Memory B cell (primary cell): ENCODE data around the gene GTF2H1.

Source experiments
- ATAC-seq: fragments of 150-1000 bp; cut with Tn5 transposase; 2 replicates; pipeline ENCODE4 v1.10.0; 2021; ENCODE audit warnings: low read depth, mild to moderate bottlenecking, moderate library complexity
- DNase-seq, 2 donors: peaks; one replicate each; pipeline ENCODE4 v3.0.0; 2022; ENCODE audit warnings: low spot score in 2 of 2
- H3K27ac Mint-ChIP-seq: one replicate; pipeline ENCODE4 v1.8.0; 2022; ENCODE audit warnings: mild to moderate bottlenecking, moderate library complexity, mixed read lengths
- H3K27me3 Mint-ChIP-seq: one replicate; pipeline ENCODE4 v1.8.0; 2022; ENCODE audit warnings: mixed read lengths
- H3K36me3 Mint-ChIP-seq: one replicate; pipeline ENCODE4 v1.8.0; 2022; ENCODE audit warnings: mild to moderate bottlenecking, mixed read lengths
- H3K4me1 Mint-ChIP-seq: one replicate; pipeline ENCODE4 v1.8.0; 2022; ENCODE audit warnings: mixed read lengths
- H3K4me3 Mint-ChIP-seq: one replicate; pipeline ENCODE4 v1.8.0; 2022; ENCODE audit warnings: mild to moderate bottlenecking, moderate library complexity, mixed read lengths
- H3K9me3 Mint-ChIP-seq: one replicate; pipeline ENCODE4 v1.8.0; 2022; ENCODE audit warnings: mixed read lengths

GTF2H1 gene

GRCh38 chr11:18371279-18371678 is 48.9 kb downstream of the GTF2H1 start:
- DNase-seq (no peak), ATAC-seq (no peak)
- Mint-ChIP-seq H3K4me1 (no peaks in the 10 kb centered on the region), H3K27ac (peak overlapping the region; percentile 63), H3K9me3 (no peaks in the 10 kb centered on the region), H3K4me3 (no peak overlapping the region), H3K27me3 (no peaks in the 10 kb centered on the region), H3K36me3 (peaks cover 4% of the 10 kb centered on the region)

- DNase-seq, result no peak
- ATAC-seq, result no peak
- Mint-ChIP-seq H3K36me3 (peaks cover 2% of the 10 kb centered on the region), H3K4me3 (no peak overlapping the region), H3K4me1 (no peaks in the 10 kb centered on the region), H3K27me3 (no peaks in the 10 kb centered on the region), H3K27ac (no peak overlapping the region), H3K9me3 (no peaks in the 10 kb centered on the region)
Observed at GRCh38 chr11:18372201-18372600, 49.8 kb downstream of the GTF2H1 start.

- no peak for DNase-seq
- peaks cover 2% of the 10 kb centered on the region for H3K36me3 Mint-ChIP-seq
- no peak overlapping the region for H3K27ac Mint-ChIP-seq
- H3K4me3 Mint-ChIP-seq, result no peak overlapping the region
- H3K27me3 Mint-ChIP-seq, result no peaks in the 10 kb centered on the region
- H3K9me3 Mint-ChIP-seq, result no peaks in the 10 kb centered on the region
- H3K4me1 Mint-ChIP-seq, result no peaks in the 10 kb centered on the region
- ATAC-seq, result no peak
Observed at GRCh38 chr11:18374956-18375355, 52.6 kb downstream of the GTF2H1 start.

GRCh38 chr11:18375941-18376340 is 53.6 kb downstream of the GTF2H1 start:
- H3K4me3 Mint-ChIP-seq, result no peak overlapping the region
- no peaks in the 10 kb centered on the region for H3K27me3 Mint-ChIP-seq
- H3K4me1 Mint-ChIP-seq, result no peaks in the 10 kb centered on the region
- peaks cover 1% of the 10 kb centered on the region for H3K36me3 Mint-ChIP-seq
- ATAC-seq (no peak), DNase-seq (no peak)
- no peak overlapping the region for H3K27ac Mint-ChIP-seq
- no peaks in the 10 kb centered on the region for H3K9me3 Mint-ChIP-seq

- H3K36me3 Mint-ChIP-seq, result no peaks in the 10 kb centered on the region
- DNase-seq (no peak), ATAC-seq (no peak)
- peaks cover 12% of the 10 kb centered on the region for H3K4me1 Mint-ChIP-seq
- H3K27ac Mint-ChIP-seq, result no peak overlapping the region
- no peaks in the 10 kb centered on the region for H3K9me3 Mint-ChIP-seq
- no peaks in the 10 kb centered on the region for H3K27me3 Mint-ChIP-seq
- no peak overlapping the region for H3K4me3 Mint-ChIP-seq
Observed at GRCh38 chr11:18379201-18379600, 56.8 kb downstream of the GTF2H1 start.

- DNase-seq (no peak), ATAC-seq (peak; percentile 37)
- H3K27ac Mint-ChIP-seq, result peak overlapping the region; percentile 72
- H3K27me3 Mint-ChIP-seq, result no peaks in the 10 kb centered on the region
- H3K4me3 Mint-ChIP-seq, result no peak overlapping the region
- H3K9me3 Mint-ChIP-seq, result no peaks in the 10 kb centered on the region
- no peaks in the 10 kb centered on the region for H3K36me3 Mint-ChIP-seq
- peaks cover 12% of the 10 kb centered on the region for H3K4me1 Mint-ChIP-seq
Observed at GRCh38 chr11:18383388-18384156, 61.2 kb downstream of the GTF2H1 start.

- peak overlapping the region; percentile 72 for H3K27ac Mint-ChIP-seq
- no peak for ATAC-seq
- peaks cover 12% of the 10 kb centered on the region for H3K4me1 Mint-ChIP-seq
- H3K4me3 Mint-ChIP-seq, result no peak overlapping the region
- H3K27me3 Mint-ChIP-seq, result no peaks in the 10 kb centered on the region
- DNase-seq, result no peak
- H3K9me3 Mint-ChIP-seq, result no peaks in the 10 kb centered on the region
- no peaks in the 10 kb centered on the region for H3K36me3 Mint-ChIP-seq
Observed at GRCh38 chr11:18384157-18384641, 61.8 kb downstream of the GTF2H1 start.

GRCh38 chr11:18390088-18390487 is 67.7 kb downstream of the GTF2H1 start:
- no peaks in the 10 kb centered on the region for H3K27me3 Mint-ChIP-seq

GRCh38 chr11:18392434-18393321 is 70.3 kb downstream of the GTF2H1 start:
- Mint-ChIP-seq H3K27me3 (no peaks in the 10 kb centered on the region), H3K4me1 (peaks cover 11% of the 10 kb centered on the region), H3K36me3 (peaks cover 2% of the 10 kb centered on the region), H3K9me3 (no peaks in the 10 kb centered on the region), H3K4me3 (peak overlapping the region; percentile 24), H3K27ac (no peak overlapping the region)
- DNase-seq (no peak), ATAC-seq (no peak)

More at GRCh38 chr11:18390088-18390487, 67.7 kb downstream of the GTF2H1 start:
- H3K4me3 Mint-ChIP-seq, result no peak overlapping the region
- no peaks in the 10 kb centered on the region for H3K9me3 Mint-ChIP-seq
- H3K4me1 Mint-ChIP-seq, result peaks cover 4% of the 10 kb centered on the region
- no peak for DNase-seq
- no peaks in the 10 kb centered on the region for H3K36me3 Mint-ChIP-seq
- ATAC-seq, result no peak
- H3K27ac Mint-ChIP-seq, result no peak overlapping the region

GRCh38 chr11:18393581-18394274 is 71.4 kb downstream of the GTF2H1 start:
- DNase-seq (no peak), ATAC-seq (no peak)
- no peaks in the 10 kb centered on the region for H3K9me3 Mint-ChIP-seq
- no peaks in the 10 kb centered on the region for H3K27me3 Mint-ChIP-seq
- H3K4me1 Mint-ChIP-seq, result peaks cover 13% of the 10 kb centered on the region
- peak overlapping the region; percentile 98 for H3K4me3 Mint-ChIP-seq
- H3K36me3 Mint-ChIP-seq, result peaks cover 6% of the 10 kb centered on the region
- peak overlapping the region; percentile 89 for H3K27ac Mint-ChIP-seq

GRCh38 chr11:18394275-18394927 is 72.0 kb downstream of the GTF2H1 start, which contains the start of gene LDHA:
Gene LDHA (plus strand): TSS chr11:18394563. CDS start chr11:18396843, 2,280 bp downstream.
- peak; percentile 95 to 96 for DNase-seq
- H3K9me3 Mint-ChIP-seq, result no peaks in the 10 kb centered on the region
- H3K36me3 Mint-ChIP-seq, result peaks cover 10% of the 10 kb centered on the region
- H3K27me3 Mint-ChIP-seq, result no peaks in the 10 kb centered on the region
- peak; percentile 84 for ATAC-seq
- peak within 1 kb of the TSS; percentile 98 for H3K4me3 Mint-ChIP-seq
- H3K27ac Mint-ChIP-seq, result peak within 1 kb of the TSS; percentile 89
- H3K4me1 Mint-ChIP-seq, result peaks cover 13% of the 10 kb centered on the region

GRCh38 chr11:18394928-18395734 is 72.8 kb downstream of the GTF2H1 start:
- ATAC-seq, result no peak
- Mint-ChIP-seq H3K9me3 (no peaks in the 10 kb centered on the region), H3K4me1 (peaks cover 13% of the 10 kb centered on the region), H3K27me3 (no peaks in the 10 kb centered on the region), H3K27ac (peak overlapping the region; percentile 89), H3K4me3 (peak overlapping the region; percentile 98), H3K36me3 (peaks cover 14% of the 10 kb centered on the region)
- peak in 1 of 2 donors; percentile 7 for DNase-seq
